Tracheal epithelial cell (primary cell): ENCODE data around the gene PLGRKT. TPM values are rescaled to one million over a fixed set of nuclear protein-coding genes. Genes with fewer than 3 reads are reported as not detected.

Source experiments
- total RNA-seq: library from RNA; depleted of rRNA; stranded (reverse); fragments of >200 nt; gene quantifications from 2 replicates; pipeline ENCODE4 v1.2.1, GENCODE V29; 2014

The PLGRKT gene, protein sequence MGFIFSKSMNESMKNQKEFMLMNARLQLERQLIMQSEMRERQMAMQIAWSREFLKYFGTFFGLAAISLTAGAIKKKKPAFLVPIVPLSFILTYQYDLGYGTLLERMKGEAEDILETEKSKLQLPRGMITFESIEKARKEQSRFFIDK
- 22.6 and 28.2 TPM in 2 replicates for total RNA-seq

DNA sequence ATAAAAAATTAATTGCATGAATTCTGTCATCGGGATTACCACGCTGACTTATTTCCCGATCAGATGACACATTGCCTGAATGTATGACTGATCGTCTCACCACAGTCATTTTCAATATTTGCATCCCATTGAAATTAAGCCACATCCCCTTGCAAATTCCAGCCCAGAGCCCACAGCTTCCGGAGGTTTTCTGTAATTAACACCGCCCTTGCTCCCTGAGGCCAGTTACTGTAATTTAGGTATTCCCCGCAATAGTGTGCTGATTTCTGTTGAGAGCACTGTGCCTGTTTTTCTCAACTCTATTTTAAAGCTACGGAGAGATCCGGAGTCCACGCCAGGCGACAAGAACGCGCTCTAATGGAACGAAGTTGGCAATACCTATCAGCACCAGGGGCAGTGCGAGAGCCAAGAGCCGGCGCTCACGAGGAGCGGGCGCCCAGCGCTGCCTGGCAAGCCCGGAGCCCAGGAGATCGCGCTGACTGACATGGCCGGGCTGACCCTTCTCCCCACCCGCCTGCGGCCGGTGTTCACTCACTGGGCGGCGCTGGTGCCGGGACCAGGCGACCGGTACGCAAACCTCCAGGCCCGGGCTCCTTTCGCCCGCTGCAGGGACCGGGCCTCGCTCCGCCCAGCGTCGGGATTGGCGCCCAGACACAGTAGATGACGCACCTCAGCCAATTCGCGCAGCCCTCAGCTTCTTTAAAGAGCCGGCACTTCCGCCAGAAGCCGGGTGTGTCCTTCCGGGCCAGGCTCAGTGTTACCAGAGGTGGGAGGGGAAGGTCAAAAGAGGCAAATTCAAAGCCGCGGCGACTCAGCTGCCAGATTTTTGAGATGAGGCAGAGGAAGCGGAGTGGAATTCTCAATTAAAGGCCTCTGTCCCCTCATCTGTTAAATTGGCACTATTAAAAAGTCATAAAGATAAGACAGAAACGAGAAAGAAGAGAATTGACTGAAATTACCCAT, at the start of gene PLGRKT:
Gene PLGRKT (minus strand): TSS at position 672 of the 963 bp plus-strand sequence. CDS start 5,948 bp downstream, outside the sequence.

DNA sequence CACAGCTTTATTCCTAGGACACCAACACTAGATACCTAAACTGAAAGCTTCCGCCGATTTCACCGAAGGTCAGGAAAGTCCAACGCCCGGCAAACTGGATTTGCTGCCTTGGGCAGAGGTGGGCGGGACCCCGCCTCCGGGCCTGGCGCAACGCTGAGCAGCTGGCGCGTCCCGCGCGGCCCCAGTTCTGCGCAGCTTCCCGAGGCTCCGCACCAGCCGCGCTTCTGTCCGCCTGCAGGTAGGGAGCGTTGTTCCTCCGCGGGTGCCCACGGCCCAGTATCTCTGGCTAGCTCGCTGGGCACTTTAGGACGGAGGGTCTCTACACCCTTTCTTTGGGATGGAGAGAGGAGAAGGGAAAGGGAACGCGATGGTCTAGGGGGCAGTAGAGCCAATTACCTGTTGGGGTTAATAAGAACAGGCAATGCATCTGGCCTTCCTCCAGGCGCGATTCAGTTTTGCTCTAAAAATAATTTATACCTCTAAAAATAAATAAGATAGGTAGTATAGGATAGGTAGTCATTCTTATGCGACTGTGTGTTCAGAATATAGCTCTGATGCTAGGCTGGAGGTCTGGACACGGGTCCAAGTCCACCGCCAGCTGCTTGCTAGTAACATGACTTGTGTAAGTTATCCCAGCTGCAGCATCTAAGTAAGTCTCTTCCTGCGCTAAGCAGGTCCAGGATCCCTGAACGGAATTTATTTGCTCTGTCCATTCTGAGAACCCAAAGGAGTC, 12.8 kb upstream of the PLGRKT start, which contains the start of gene CD274:
Gene CD274 (plus strand): TSS at position 184 of the 733 bp plus-strand sequence. CDS start 5,572 bp downstream, outside the sequence.

DNA sequence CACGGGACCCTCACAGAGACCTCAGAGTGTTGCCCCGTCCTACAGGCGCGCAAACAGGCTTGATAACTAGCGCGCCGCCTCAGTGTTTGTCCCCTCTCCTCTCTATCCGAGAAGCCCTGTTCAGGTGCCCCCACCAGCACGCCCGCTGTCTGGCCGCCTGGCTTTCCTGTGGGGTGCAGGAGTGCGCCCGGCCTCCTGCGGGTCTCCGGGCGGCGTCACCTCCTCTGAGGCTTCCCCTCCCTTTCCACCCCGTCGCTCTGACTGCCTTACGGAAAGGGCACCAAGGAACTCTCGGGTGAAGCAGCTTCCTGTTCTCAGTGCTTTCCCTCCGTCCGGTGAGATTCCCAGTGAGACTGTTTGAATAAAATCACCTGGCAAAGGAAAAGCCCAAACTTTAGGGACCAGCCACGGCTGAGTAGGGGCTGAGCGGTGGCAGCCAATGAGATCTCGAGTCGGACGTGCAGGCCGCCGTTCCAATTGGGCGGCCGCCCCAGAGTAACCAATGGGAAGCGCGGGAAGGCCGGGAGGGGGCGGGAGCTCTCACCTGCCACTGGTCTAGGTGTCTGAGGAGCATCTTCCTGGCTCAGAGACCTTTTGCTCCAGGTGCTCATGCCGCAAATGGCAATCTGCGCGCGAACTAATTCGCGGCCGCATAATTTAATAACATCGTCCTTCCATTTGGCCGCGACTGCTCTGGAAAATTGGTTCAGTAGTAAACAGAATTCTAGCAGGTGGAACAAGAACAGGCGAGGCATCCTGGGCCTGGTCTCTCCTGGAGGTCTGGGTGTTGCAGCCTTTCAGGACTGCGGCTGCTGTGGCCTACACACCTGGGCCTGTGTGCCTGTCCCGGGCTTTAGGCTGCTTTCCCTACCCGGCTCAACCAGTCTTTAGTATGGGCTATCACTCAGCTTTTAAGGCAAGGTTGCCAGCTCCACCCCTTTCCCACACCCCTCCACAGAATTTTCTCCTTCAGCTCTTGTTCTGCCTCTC, 98.4 kb downstream of the PLGRKT start, which contains the start of gene RLN1:
Gene RLN1 (minus strand): TSS at position 885 of the 990 bp plus-strand sequence. CDS start 130 bp downstream, at position 755.

Other genes starting within 250 kb of the PLGRKT start
- not detected in 2 replicates for gene INSL4, start 206.5 kb downstream of the PLGRKT start, total RNA-seq
- gene RLN2, start 133.2 kb downstream of the PLGRKT start, total RNA-seq = 0.64 TPM in 1 of 2 replicates, not detected in the other
- gene RLN1, start 98.0 kb downstream of the PLGRKT start, total RNA-seq = not detected in 2 replicates
- 2.8 and 15.2 TPM in 2 replicates for gene CD274, start 12.6 kb upstream of the PLGRKT start, total RNA-seq
- 6.3 TPM in 1 of 2 replicates, not detected in the other for gene PDCD1LG2, start 72.6 kb upstream of the PLGRKT start, total RNA-seq
- gene RIC1, start 191.2 kb upstream of the PLGRKT start, total RNA-seq = 33.5 and 34.0 TPM in 2 replicates